H1 (cell line): ENCODE results near the gene CLCF1. TPM values are rescaled to one million over a fixed set of nuclear protein-coding genes. Genes with fewer than 3 reads are reported as not detected.

Experiments used
- polyA plus RNA-seq, 7 experiments: library from polyadenylated mRNA; depleted of rRNA in 3 of 7; stranded (reverse) in 5 of 7; unstranded in 2 of 7; fragments of >200 nt in 5 of 7; fragments of 200-250 nt in 2 of 7; gene quantifications; 1 replicate in 5 of 7; 2 replicates in 1 of 7; 4 replicates in 1 of 7; pipeline versions ENCODE4 v1.2.1 to v1.2.3, GENCODE V29; 2011 to 2013; ENCODE audit warnings: missing spikeins in 2 of 7, mixed read lengths in 2 of 7
- small RNA-seq: library from polyadenylated mRNA; stranded (forward); fragments of <200 nt; extraction: miRNeasy Mini kit (QIAGEN cat#:217004); gene quantifications from one replicate; pipeline ENCODE3, GENCODE V24; 2013; ENCODE audit not compliant: insufficient read depth
- total RNA-seq: library from RNA; stranded (reverse); fragmentation: NEBNext Ultra II Directional; extraction: Animal tissue kit (Norgen Biotek cat#: 25700); gene quantifications from 2 replicates; pipeline ENCODE4 v1.2.1, GENCODE V29; 2021

The CLCF1 gene
- total and polyA plus RNA-seq, 2 of the 8 experiments (the other 6 are each of a cell fraction or from before 2014, with no cell fraction given) = 0.32 to 1.2 TPM

Small RNAs within 50 kb of the gene (small RNA-seq; reads per million reads assigned to genes)
- gene RN7SKP239 = not detected
- not detected for gene RNU6-1238P

Other genes starting within 250 kb of the CLCF1 start
- 47.3 and 51.4 TPM in 2 replicates for gene GRK2, start 107.1 kb downstream of the CLCF1 start, total RNA-seq
- gene GRK2, start 107.1 kb downstream of the CLCF1 start, polyA plus RNA-seq (2011; rRNA removed) = 49.7 and 67.8 TPM in 2 replicates
- gene ANKRD13D, start 84.3 kb downstream of the CLCF1 start, total RNA-seq = 24.9 and 29.2 TPM in 2 replicates
- gene ANKRD13D, start 84.3 kb downstream of the CLCF1 start, polyA plus RNA-seq (2011; rRNA removed) = 26.5 and 35.5 TPM in 2 replicates
- gene SSH3, start 70.1 kb downstream of the CLCF1 start, total RNA-seq = 19.8 and 23.6 TPM in 2 replicates
- 16.9 and 23.6 TPM in 2 replicates for gene SSH3, start 70.1 kb downstream of the CLCF1 start, polyA plus RNA-seq (2011; rRNA removed)
- gene POLD4, start 20.1 kb downstream of the CLCF1 start, total RNA-seq = 18.5 and 21.2 TPM in 2 replicates
- gene POLD4, start 20.1 kb downstream of the CLCF1 start, polyA plus RNA-seq (2011; rRNA removed) = 46.7 and 72.0 TPM in 2 replicates
- 20.8 and 22.2 TPM in 2 replicates for gene RAD9A, start 18.4 kb upstream of the CLCF1 start, total RNA-seq
- 25.5 and 29.6 TPM in 2 replicates for gene RAD9A, start 18.4 kb upstream of the CLCF1 start, polyA plus RNA-seq (2011; rRNA removed)
- gene PPP1CA, start 28.3 kb upstream of the CLCF1 start, total RNA-seq = 198 and 210 TPM in 2 replicates
- 359 and 430 TPM in 2 replicates for gene PPP1CA, start 28.3 kb upstream of the CLCF1 start, polyA plus RNA-seq (2011; rRNA removed)
- 0.69 TPM in 1 of 2 replicates, not detected in the other for gene TBC1D10C, start 30.5 kb upstream of the CLCF1 start, total RNA-seq
- gene TBC1D10C, start 30.5 kb upstream of the CLCF1 start, polyA plus RNA-seq (2011; rRNA removed) = 0.27 and 0.35 TPM in 2 replicates
- gene CARNS1, start 42.1 kb upstream of the CLCF1 start, total RNA-seq = 0.61 and 1.1 TPM in 2 replicates
- gene CARNS1, start 42.1 kb upstream of the CLCF1 start, polyA plus RNA-seq (2011; rRNA removed) = 0.82 and 0.96 TPM in 2 replicates
- 41.0 and 43.9 TPM in 2 replicates for gene RPS6KB2, start 54.9 kb upstream of the CLCF1 start, total RNA-seq
- 47.1 and 58.6 TPM in 2 replicates for gene RPS6KB2, start 54.9 kb upstream of the CLCF1 start, polyA plus RNA-seq (2011; rRNA removed)
- 0.78 and 1.4 TPM in 2 replicates for gene PTPRCAP, start 64.1 kb upstream of the CLCF1 start, total RNA-seq
- 6.7 and 9.5 TPM in 2 replicates for gene PTPRCAP, start 64.1 kb upstream of the CLCF1 start, polyA plus RNA-seq (2011; rRNA removed)
- 77.1 and 84.3 TPM in 2 replicates for gene CORO1B, start 69.9 kb upstream of the CLCF1 start, total RNA-seq
- 131 and 148 TPM in 2 replicates for gene CORO1B, start 69.9 kb upstream of the CLCF1 start, polyA plus RNA-seq (2011; rRNA removed)
- gene GPR152, start 79.1 kb upstream of the CLCF1 start, total RNA-seq = not detected in 2 replicates
- gene GPR152, start 79.1 kb upstream of the CLCF1 start, polyA plus RNA-seq (2011; rRNA removed) = not detected in 2 replicates
- not detected in 2 replicates for gene CABP4, start 81.8 kb upstream of the CLCF1 start, total RNA-seq
- gene CABP4, start 81.8 kb upstream of the CLCF1 start, polyA plus RNA-seq (2011; rRNA removed) = 0.03 TPM in 1 of 2 replicates, not detected in the other
- gene TMEM134, start 95.7 kb upstream of the CLCF1 start, total RNA-seq = 32.4 and 33.5 TPM in 2 replicates
- gene TMEM134, start 95.7 kb upstream of the CLCF1 start, polyA plus RNA-seq (2011; rRNA removed) = 229 and 268 TPM in 2 replicates
- gene AIP, start 109.4 kb upstream of the CLCF1 start, total RNA-seq = 28.8 and 29.8 TPM in 2 replicates
- gene AIP, start 109.4 kb upstream of the CLCF1 start, polyA plus RNA-seq (2011; rRNA removed) = 54.4 and 68.6 TPM in 2 replicates
- gene PITPNM1, start 131.8 kb upstream of the CLCF1 start, total RNA-seq = 52.7 and 55.0 TPM in 2 replicates
- 27.2 and 45.1 TPM in 2 replicates for gene PITPNM1, start 131.8 kb upstream of the CLCF1 start, polyA plus RNA-seq (2011; rRNA removed)
- gene CDK2AP2, start 134.6 kb upstream of the CLCF1 start, total RNA-seq = 47.3 and 49.6 TPM in 2 replicates
- gene CDK2AP2, start 134.6 kb upstream of the CLCF1 start, polyA plus RNA-seq (2011; rRNA removed) = 65.1 and 89.6 TPM in 2 replicates
- not detected in 2 replicates for gene CABP2, start 149.8 kb upstream of the CLCF1 start, total RNA-seq
- gene CABP2, start 149.8 kb upstream of the CLCF1 start, polyA plus RNA-seq (2011; rRNA removed) = not detected in 2 replicates
- 1,454 and 1,516 TPM in 2 replicates for gene GSTP1, start 210.2 kb upstream of the CLCF1 start, total RNA-seq
- gene GSTP1, start 210.2 kb upstream of the CLCF1 start, polyA plus RNA-seq (2011; rRNA removed) = 3,329 and 3,697 TPM in 2 replicates
- 131 TPM in 2 replicates for gene NDUFV1, start 233.3 kb upstream of the CLCF1 start, total RNA-seq
- 125 and 192 TPM in 2 replicates for gene NDUFV1, start 233.3 kb upstream of the CLCF1 start, polyA plus RNA-seq (2011; rRNA removed)